Activated CD4-positive, CD25-positive, alpha-beta regulatory T cell treated with anti-CD3 and anti-CD28 coated beads, Interleukin-2, amount 50 U/mL, for 24 hours (primary cell): ENCODE data around the gene EPHB1.

Source experiments
- ATAC-seq, 2 donors: fragments of 150-1000 bp; cut with Tn5 transposase; one replicate each; pipeline ENCODE4 v1.10.0; 2021; ENCODE audit warnings: mild to moderate bottlenecking in 1 of 2, moderate library complexity in 1 of 2

Gene EPHB1

DNA sequence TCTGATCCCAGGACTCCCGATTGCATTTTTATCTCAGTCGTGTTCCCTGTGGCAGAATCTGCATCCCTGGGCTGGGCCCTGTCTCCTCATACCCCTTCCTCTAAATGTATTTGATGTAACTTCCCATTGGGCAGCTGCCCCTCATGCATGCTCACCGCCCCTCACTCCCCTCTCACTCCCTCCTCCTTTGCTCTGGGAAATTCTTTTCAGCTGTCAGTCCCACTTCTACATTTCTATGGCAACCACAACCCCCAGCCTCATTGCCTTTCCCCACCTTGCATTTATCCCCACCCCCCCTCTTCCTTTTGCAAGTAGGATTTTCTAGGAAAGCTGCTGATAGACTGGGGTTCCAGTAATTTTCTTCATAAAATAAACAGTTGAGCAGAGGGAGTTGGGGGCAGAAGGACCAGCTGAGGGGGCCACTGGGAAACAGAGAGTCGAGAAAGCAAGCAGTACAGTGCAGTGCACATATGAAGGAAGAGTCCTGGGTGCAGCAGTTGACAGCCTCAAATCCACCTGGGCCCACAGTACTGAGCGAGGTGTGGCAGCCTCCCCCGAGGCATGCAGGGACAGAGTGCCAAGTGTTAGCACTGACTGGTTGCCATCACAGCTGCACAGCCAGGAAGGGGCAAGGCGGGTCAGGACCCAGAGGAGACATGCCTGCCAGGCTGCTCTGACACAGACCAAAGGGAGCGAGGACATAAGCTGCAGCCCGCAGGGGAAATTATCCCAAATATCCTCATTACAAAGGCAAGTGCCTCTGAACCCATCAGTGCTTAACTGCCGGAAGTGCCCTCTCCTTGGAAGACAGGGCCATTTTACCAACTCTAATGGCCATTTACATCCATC, 476.3 kb downstream of the EPHB1 start:
- no peak for ATAC-seq

DNA sequence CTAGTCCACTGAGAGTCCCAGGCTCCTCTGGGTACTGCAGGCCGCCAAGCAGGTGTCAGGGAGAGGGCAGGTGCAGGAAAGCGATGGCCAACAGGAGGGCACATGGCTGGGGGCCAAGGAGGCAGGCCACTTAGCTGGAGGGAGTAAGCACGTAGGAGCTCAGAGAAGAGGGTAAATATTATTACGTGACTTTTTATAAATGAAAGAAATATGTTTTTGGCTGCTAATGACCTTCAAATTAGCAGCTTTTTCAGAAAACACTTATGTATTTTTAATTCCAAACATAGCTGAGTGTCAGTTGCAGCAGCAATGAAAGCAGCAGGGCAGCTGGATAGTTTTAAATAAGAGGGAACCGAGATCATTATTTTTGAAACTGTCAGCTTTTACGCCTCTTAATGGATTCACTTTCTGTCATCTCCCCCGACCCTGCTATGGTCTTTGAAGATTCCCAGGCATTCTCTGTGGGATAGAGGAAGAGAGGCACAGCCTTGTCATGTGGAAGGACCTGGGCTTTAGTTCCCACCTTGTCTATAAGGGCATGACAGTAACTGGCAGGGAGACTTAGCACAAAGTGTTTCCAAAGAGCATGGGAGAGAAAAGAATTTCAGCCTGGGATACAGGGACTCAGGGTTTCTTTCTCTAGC, 477.1 kb downstream of the EPHB1 start:
- ATAC-seq: no peak

DNA sequence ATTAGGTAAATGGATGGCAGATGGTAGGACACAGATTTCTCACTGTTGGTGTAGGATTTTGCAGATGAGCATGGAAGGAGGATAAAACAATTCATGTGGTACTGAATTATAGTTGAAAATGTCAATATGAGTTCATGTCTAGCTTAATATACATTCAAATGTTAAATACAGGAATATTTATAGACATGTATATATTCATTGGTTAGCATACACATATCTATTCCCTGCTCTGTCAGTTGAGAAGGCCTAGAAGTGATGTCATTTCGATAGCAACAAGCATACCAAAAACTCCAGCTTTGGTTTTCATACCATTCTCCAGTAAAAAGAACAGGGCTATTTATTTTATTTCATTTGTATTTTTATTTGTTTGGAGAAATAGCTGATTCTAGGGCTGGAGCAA, 497.1 kb downstream of the EPHB1 start:
- no peak for ATAC-seq

DNA sequence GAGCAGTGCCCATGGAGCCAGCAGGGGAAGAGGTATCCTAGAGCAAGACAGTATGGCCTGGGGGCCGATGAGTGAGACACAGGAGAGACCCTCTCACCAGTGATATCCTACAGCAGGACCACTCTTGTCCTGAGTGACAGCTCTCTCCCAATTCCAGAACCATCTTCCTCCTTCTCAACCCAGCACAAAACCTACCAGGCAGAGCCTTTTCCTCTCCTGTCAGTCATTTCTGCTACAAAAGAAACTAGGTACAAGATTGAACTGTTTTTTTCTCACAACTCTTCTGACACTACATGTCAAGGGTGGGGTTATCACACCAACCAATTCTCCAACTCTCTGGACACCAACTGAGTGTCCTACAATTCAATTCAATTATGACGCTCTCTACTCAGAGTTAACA, 506.6 kb downstream of the EPHB1 start:
- no peak for ATAC-seq

DNA sequence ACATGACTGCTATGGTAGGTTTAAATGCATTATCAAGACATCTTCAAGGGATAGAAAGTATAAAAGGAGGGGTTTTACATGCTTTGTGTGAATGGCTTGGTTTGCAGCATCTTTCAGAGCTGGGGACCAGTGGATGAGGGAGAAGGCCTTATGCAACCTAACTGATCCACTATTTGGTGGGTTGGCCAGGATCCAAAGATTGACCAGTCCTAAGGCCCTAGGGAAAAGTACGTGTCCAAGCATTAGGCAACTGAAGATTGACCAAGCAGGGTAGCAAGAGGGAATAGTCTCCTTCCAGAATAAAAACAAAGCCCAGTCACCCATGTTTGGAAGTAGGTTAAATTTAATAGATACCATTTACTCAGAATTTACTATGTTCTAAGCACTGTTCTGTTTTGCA, 509.3 kb downstream of the EPHB1 start:
- ATAC-seq: no peak
